VCaP (cell line): ENCODE data around the gene ZBTB20.

ENCODE experiments used
- H3K27ac ChIP-seq: fragments of 450-650 bp; 2 replicates; pipeline ENCODE4 v1.5.1; 2017
- CTCF ChIP-seq: fragments of 450-650 bp; conservative IDR thresholded peaks from 2 replicates; pipeline ENCODE4 v1.5.1; 2017; ENCODE audit warnings: mild to moderate bottlenecking, moderate library complexity

The ZBTB20 gene

GRCh38 chr3:114290911-114291901 lies 855.9 kb downstream of the ZBTB20 start:
- H3K27ac ChIP-seq: no peak overlapping the region
- peak; percentile 46 for TF ChIP-seq CTCF

- no peak for TF ChIP-seq CTCF
- H3K27ac ChIP-seq: no peak overlapping the region
These were observed 860.8 kb downstream of the ZBTB20 start for GRCh38 chr3:114286266-114286665.

GRCh38 chr3:114285648-114286230 lies 861.3 kb downstream of the ZBTB20 start:
- no peak for TF ChIP-seq CTCF
- no peak overlapping the region for H3K27ac ChIP-seq

GRCh38 chr3:114284644-114285043 lies 862.4 kb downstream of the ZBTB20 start:
- no peak overlapping the region for H3K27ac ChIP-seq
- no peak for TF ChIP-seq CTCF
